Epidermal melanocyte (primary cell): ENCODE results near the gene DHRS12.
"Not testable (repeated sequence)": the region's sequence is repeated elsewhere in the genome, so short reads cannot be mapped to it uniquely, and the experiment has no call there.

Experiments
- DNase-seq: peaks from one replicate; pipeline ENCODE4 v3.0.0; 2011; ENCODE audit warnings: low spot score; ENCODE audit not compliant: insufficient read length

The DHRS12 gene

GRCh38 chr13:51828730-51829567 lies 25.0 kb upstream of the DHRS12 start:
- DNase-seq, result no peak

- no peak for DNase-seq
Observed at GRCh38 chr13:51827254-51827653, 23.3 kb upstream of the DHRS12 start.

GRCh38 chr13:51826606-51827005 lies 22.6 kb upstream of the DHRS12 start:
- DNase-seq, result peak; percentile 49

GRCh38 chr13:51825681-51826254 lies 21.8 kb upstream of the DHRS12 start:
- no peak for DNase-seq

- no peak for DNase-seq
Observed at GRCh38 chr13:51825165-51825592, 21.2 kb upstream of the DHRS12 start.

- not testable (repeated sequence) for DNase-seq
Observed at GRCh38 chr13:51824712-51825111, 20.7 kb upstream of the DHRS12 start.

- DNase-seq, result no peak
Observed at GRCh38 chr13:51823863-51824262, 19.9 kb upstream of the DHRS12 start.

GRCh38 chr13:51823359-51823758 lies 19.4 kb upstream of the DHRS12 start:
- no peak for DNase-seq

- no peak for DNase-seq
Observed at GRCh38 chr13:51822106-51822815, 18.3 kb upstream of the DHRS12 start.

- no peak for DNase-seq
Observed at GRCh38 chr13:51821606-51822005, 17.6 kb upstream of the DHRS12 start.

GRCh38 chr13:51820016-51820597 lies 16.1 kb upstream of the DHRS12 start:
- DNase-seq, result no peak

GRCh38 chr13:51819544-51819943 lies 15.6 kb upstream of the DHRS12 start:
- no peak for DNase-seq

- DNase-seq, result no peak
Observed at GRCh38 chr13:51818781-51819511, 15.0 kb upstream of the DHRS12 start.

GRCh38 chr13:51818276-51818675 lies 14.3 kb upstream of the DHRS12 start:
- no peak for DNase-seq

GRCh38 chr13:51817717-51818116 lies 13.8 kb upstream of the DHRS12 start:
- no peak for DNase-seq

- no peak for DNase-seq
Observed at GRCh38 chr13:51816604-51817249, 12.8 kb upstream of the DHRS12 start.

GRCh38 chr13:51815848-51816247 lies 11.9 kb upstream of the DHRS12 start:
- DNase-seq, result no peak

GRCh38 chr13:51814825-51815650 lies 11.1 kb upstream of the DHRS12 start:
- DNase-seq, result peak; percentile 30

- DNase-seq, result no peak
Observed at GRCh38 chr13:51814071-51814470, 10.1 kb upstream of the DHRS12 start.

- DNase-seq, result no peak
Observed at GRCh38 chr13:51811920-51812451, 8.0 kb upstream of the DHRS12 start.
